ENCODE results near the gene CGNL1. TPM values are rescaled to one million over a fixed set of nuclear protein-coding genes. Genes with fewer than 3 reads are reported as not detected.

CGNL1 gene
- total RNA-seq, 2 donors from 2014 or later = not detected

GRCh38 chr15:57556040-57556439 is 179.7 kb downstream of the CGNL1 start:
- Mint-ChIP-seq H3K9me3 (no peaks in the 10 kb centered on the region), H3K4me1 (peaks cover 4% of the 10 kb centered on the region), H3K27ac (no peak overlapping the region), H3K4me3 (no peak overlapping the region), H3K36me3 (ENCODE audit: low read depth) (no peaks in the 10 kb centered on the region), H3K27me3 (peaks cover 4% of the 10 kb centered on the region)
- no peak for ATAC-seq (replicated peaks)

- ATAC-seq (replicated peaks) = no peak
- Mint-ChIP-seq H3K27ac (no peak overlapping the region), H3K9me3 (no peaks in the 10 kb centered on the region), H3K36me3 (ENCODE audit: low read depth) (peaks cover 5% of the 10 kb centered on the region), H3K4me1 (peaks cover 10% of the 10 kb centered on the region), H3K27me3 (no peaks in the 10 kb centered on the region), H3K4me3 (no peak overlapping the region)
Observed at GRCh38 chr15:57557267-57557666, 181.0 kb downstream of the CGNL1 start.

- H3K4me1 Mint-ChIP-seq = peaks cover 16% of the 10 kb centered on the region
- no peaks in the 10 kb centered on the region for H3K9me3 Mint-ChIP-seq
- peaks cover 5% of the 10 kb centered on the region for H3K36me3 Mint-ChIP-seq (ENCODE audit: low read depth)
- no peak overlapping the region for H3K27ac Mint-ChIP-seq
- H3K27me3 Mint-ChIP-seq = no peaks in the 10 kb centered on the region
- no peak for ATAC-seq (replicated peaks)
- H3K4me3 Mint-ChIP-seq = no peak overlapping the region
Observed at GRCh38 chr15:57557810-57558209, 181.5 kb downstream of the CGNL1 start.

GRCh38 chr15:57559875-57560274 is 183.6 kb downstream of the CGNL1 start:
- peaks cover 16% of the 10 kb centered on the region for H3K4me1 Mint-ChIP-seq
- ATAC-seq (replicated peaks) = peak; percentile 25
- H3K9me3 Mint-ChIP-seq = no peaks in the 10 kb centered on the region
- peaks cover 5% of the 10 kb centered on the region for H3K36me3 Mint-ChIP-seq (ENCODE audit: low read depth)
- no peak overlapping the region for H3K4me3 Mint-ChIP-seq
- H3K27ac Mint-ChIP-seq = no peak overlapping the region
- no peaks in the 10 kb centered on the region for H3K27me3 Mint-ChIP-seq

- Mint-ChIP-seq H3K36me3 (ENCODE audit: low read depth) (peaks cover 5% of the 10 kb centered on the region), H3K27me3 (no peaks in the 10 kb centered on the region), H3K4me1 (peaks cover 20% of the 10 kb centered on the region), H3K9me3 (no peaks in the 10 kb centered on the region), H3K4me3 (peak overlapping the region; percentile 39), H3K27ac (peak overlapping the region; percentile 90)
- peak; percentile 87 for ATAC-seq (replicated peaks)
Observed at GRCh38 chr15:57561041-57561711, 184.9 kb downstream of the CGNL1 start.

- ATAC-seq (replicated peaks) = no peak
- Mint-ChIP-seq H3K36me3 (ENCODE audit: low read depth) (peaks cover 5% of the 10 kb centered on the region), H3K4me1 (peaks cover 20% of the 10 kb centered on the region), H3K4me3 (no peak overlapping the region), H3K27me3 (no peaks in the 10 kb centered on the region), H3K9me3 (no peaks in the 10 kb centered on the region), H3K27ac (peak overlapping the region; percentile 90)
Observed at GRCh38 chr15:57562196-57562769, 186.0 kb downstream of the CGNL1 start.

GRCh38 chr15:57563416-57563815 is 187.1 kb downstream of the CGNL1 start:
- peak overlapping the region; percentile 90 for H3K27ac Mint-ChIP-seq
- H3K9me3 Mint-ChIP-seq = no peaks in the 10 kb centered on the region
- H3K36me3 Mint-ChIP-seq (ENCODE audit: low read depth) = peaks cover 5% of the 10 kb centered on the region
- no peak for ATAC-seq (replicated peaks)
- H3K4me3 Mint-ChIP-seq = peak overlapping the region; percentile 19
- no peaks in the 10 kb centered on the region for H3K27me3 Mint-ChIP-seq
- H3K4me1 Mint-ChIP-seq = peaks cover 20% of the 10 kb centered on the region

- Mint-ChIP-seq H3K4me1 (peaks cover 16% of the 10 kb centered on the region), H3K4me3 (peak overlapping the region; percentile 47), H3K9me3 (no peaks in the 10 kb centered on the region), H3K36me3 (ENCODE audit: low read depth) (peaks cover 5% of the 10 kb centered on the region), H3K27me3 (peaks cover 8% of the 10 kb centered on the region), H3K27ac (peak overlapping the region; percentile 31)
- peak; percentile 13 for ATAC-seq (replicated peaks)
Observed at GRCh38 chr15:57565311-57565710, 189.0 kb downstream of the CGNL1 start.

- H3K4me3 Mint-ChIP-seq = no peak overlapping the region
- peaks cover 10% of the 10 kb centered on the region for H3K4me1 Mint-ChIP-seq
- no peaks in the 10 kb centered on the region for H3K36me3 Mint-ChIP-seq (ENCODE audit: low read depth)
- no peak overlapping the region for H3K27ac Mint-ChIP-seq
- no peak for ATAC-seq (replicated peaks)
- H3K27me3 Mint-ChIP-seq = peaks cover 17% of the 10 kb centered on the region
- H3K9me3 Mint-ChIP-seq = no peaks in the 10 kb centered on the region
Observed at GRCh38 chr15:57566834-57567233, 190.5 kb downstream of the CGNL1 start.

GRCh38 chr15:57567891-57568290 is 191.6 kb downstream of the CGNL1 start:
- Mint-ChIP-seq H3K27me3 (peaks cover 20% of the 10 kb centered on the region), H3K36me3 (ENCODE audit: low read depth) (no peaks in the 10 kb centered on the region), H3K27ac (no peak overlapping the region), H3K4me3 (no peak overlapping the region), H3K4me1 (peaks cover 4% of the 10 kb centered on the region), H3K9me3 (no peaks in the 10 kb centered on the region)
- no peak for ATAC-seq (replicated peaks)

GRCh38 chr15:57568299-57568698 is 192.0 kb downstream of the CGNL1 start:
- no peak for ATAC-seq (replicated peaks)
- Mint-ChIP-seq H3K4me3 (no peak overlapping the region), H3K27ac (no peak overlapping the region), H3K9me3 (no peaks in the 10 kb centered on the region), H3K4me1 (peaks cover 4% of the 10 kb centered on the region), H3K36me3 (ENCODE audit: low read depth) (no peaks in the 10 kb centered on the region), H3K27me3 (peaks cover 20% of the 10 kb centered on the region)

GRCh38 chr15:57570340-57570739 is 194.0 kb downstream of the CGNL1 start:
- no peak for ATAC-seq (replicated peaks)
- H3K27me3 Mint-ChIP-seq = peaks cover 20% of the 10 kb centered on the region
- H3K4me1 Mint-ChIP-seq = peaks cover 2% of the 10 kb centered on the region
- H3K27ac Mint-ChIP-seq = no peak overlapping the region
- H3K36me3 Mint-ChIP-seq (ENCODE audit: low read depth) = no peaks in the 10 kb centered on the region
- H3K9me3 Mint-ChIP-seq = no peaks in the 10 kb centered on the region
- no peak overlapping the region for H3K4me3 Mint-ChIP-seq

GRCh38 chr15:57570994-57571393 is 194.7 kb downstream of the CGNL1 start:
- H3K27ac Mint-ChIP-seq = no peak overlapping the region
- no peaks in the 10 kb centered on the region for H3K36me3 Mint-ChIP-seq (ENCODE audit: low read depth)
- ATAC-seq (replicated peaks) = no peak
- peaks cover 20% of the 10 kb centered on the region for H3K27me3 Mint-ChIP-seq
- H3K4me1 Mint-ChIP-seq = no peaks in the 10 kb centered on the region
- no peaks in the 10 kb centered on the region for H3K9me3 Mint-ChIP-seq
- H3K4me3 Mint-ChIP-seq = no peak overlapping the region

- ATAC-seq (replicated peaks) = no peak
Observed at GRCh38 chr15:57571725-57572124, 195.4 kb downstream of the CGNL1 start.

GRCh38 chr15:57572468-57572867 is 196.2 kb downstream of the CGNL1 start:
- H3K9me3 Mint-ChIP-seq = no peaks in the 10 kb centered on the region
- no peak overlapping the region for H3K4me3 Mint-ChIP-seq
- H3K36me3 Mint-ChIP-seq (ENCODE audit: low read depth) = no peaks in the 10 kb centered on the region
- no peak overlapping the region for H3K27ac Mint-ChIP-seq
- ATAC-seq (replicated peaks) = no peak
- no peaks in the 10 kb centered on the region for H3K4me1 Mint-ChIP-seq
- H3K27me3 Mint-ChIP-seq = peaks cover 24% of the 10 kb centered on the region

More at GRCh38 chr15:57571725-57572124, 195.4 kb downstream of the CGNL1 start:
- Mint-ChIP-seq H3K27ac (no peak overlapping the region), H3K27me3 (peaks cover 20% of the 10 kb centered on the region), H3K36me3 (ENCODE audit: low read depth) (no peaks in the 10 kb centered on the region), H3K4me1 (no peaks in the 10 kb centered on the region), H3K4me3 (no peak overlapping the region), H3K9me3 (no peaks in the 10 kb centered on the region)

All from activated T-helper 17 cell treated with anti-CD3 and anti-CD28 coated beads, Interleukin-2, amount 50 U/mL, for 72 hours (primary cell).